ENCODE data around the gene ADAMTS6. TPM values are rescaled to one million over a fixed set of nuclear protein-coding genes. Genes with fewer than 3 reads are reported as not detected.
"Not testable (repeated sequence)": the region's sequence is repeated elsewhere in the genome, so short reads cannot be mapped to it uniquely, and the experiment has no call there.

The ADAMTS6 gene
- total RNA-seq, 2 experiments from 2014 or later, result 1.8 to 3.4 TPM

DNA sequence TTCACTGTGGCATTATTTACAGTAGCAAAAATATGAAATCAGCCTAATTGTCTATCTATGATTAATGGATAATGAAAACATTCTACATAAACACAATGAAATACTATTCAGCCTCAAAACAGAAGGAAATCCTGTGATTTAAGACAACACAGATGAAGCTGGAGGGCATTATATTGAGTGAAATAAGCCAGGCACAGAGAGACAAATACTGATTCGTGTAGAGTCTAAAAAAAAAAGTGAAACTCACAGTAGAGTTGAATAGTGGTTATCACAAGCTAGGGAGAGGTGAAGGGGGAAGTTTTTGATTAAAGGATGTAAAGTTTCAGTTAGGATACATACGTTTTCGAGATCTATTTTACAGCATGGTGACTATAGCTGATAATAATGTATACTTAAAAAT, 122.2 kb downstream of the ADAMTS6 start:
- Mint-ChIP-seq H3K4me1 (ENCODE audit: low read depth) (no peaks in the 10 kb centered on the region), H3K4me3 (no peak overlapping the region), H3K27ac (no peak overlapping the region), H3K27me3 (ENCODE audit: low read depth) (no peaks in the 10 kb centered on the region), H3K9me3 (ENCODE audit: insufficient read depth) (no peaks in the 10 kb centered on the region), H3K36me3 (ENCODE audit: low read depth) (no peaks in the 10 kb centered on the region)
- POLR2A ChIA-PET, result no interaction called here
- ATAC-seq, result no peak
- CTCF ChIA-PET, result no interaction called here
- no peak for DNase-seq

DNA sequence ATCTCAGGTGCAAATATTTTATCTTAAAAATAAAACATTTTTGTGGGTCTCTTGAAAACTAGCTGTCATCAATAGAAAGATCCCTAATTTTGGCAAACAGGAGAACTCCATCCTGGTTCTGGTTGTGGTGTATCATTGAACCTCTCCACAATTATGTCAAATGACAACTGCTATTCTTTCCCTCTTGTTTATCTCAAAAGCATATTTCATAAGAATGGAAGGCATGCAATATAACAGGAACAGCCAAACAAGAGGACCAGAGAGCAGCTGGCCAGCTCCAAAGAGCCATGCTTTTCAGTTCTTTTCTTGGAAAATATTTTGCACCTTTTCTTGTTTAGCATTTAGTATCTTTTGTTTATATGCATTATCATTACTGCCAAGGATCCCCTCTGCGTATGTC, 125.4 kb downstream of the ADAMTS6 start:
- no peak overlapping the region for H3K4me3 Mint-ChIP-seq
- H3K27me3 Mint-ChIP-seq (ENCODE audit: low read depth), result no peaks in the 10 kb centered on the region
- no peaks in the 10 kb centered on the region for H3K9me3 Mint-ChIP-seq (ENCODE audit: insufficient read depth)
- H3K27ac Mint-ChIP-seq, result no peak overlapping the region
- ChIA-PET CTCF (no interaction called here), POLR2A (interaction anchor here (0.7 kb wide), 1 partner anchor 243 kb away, joined by 3 read pairs; no protein-coding TSS in a partner anchor)
- H3K36me3 Mint-ChIP-seq (ENCODE audit: low read depth), result no peaks in the 10 kb centered on the region
- H3K4me1 Mint-ChIP-seq (ENCODE audit: low read depth), result no peaks in the 10 kb centered on the region
- ATAC-seq (no peak), DNase-seq (no peak)

DNA sequence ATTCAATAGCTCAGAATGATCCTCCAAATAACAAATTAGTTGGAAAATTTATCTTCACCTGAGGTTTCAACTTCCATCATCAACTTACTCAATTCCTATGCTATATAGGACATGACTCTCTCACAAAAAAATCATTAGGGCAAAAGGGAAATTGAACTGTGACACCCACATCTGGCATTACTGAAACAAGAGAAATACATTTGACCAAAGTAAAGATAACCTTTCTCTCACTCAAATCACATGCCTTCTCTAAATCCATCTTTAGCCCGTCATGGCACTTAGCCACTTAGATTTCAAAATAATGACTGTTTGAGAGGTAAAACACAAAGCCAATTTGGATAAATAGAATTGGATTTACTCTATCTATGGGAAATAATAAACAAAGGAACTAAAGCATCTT, 126.4 kb downstream of the ADAMTS6 start:
- ATAC-seq (no peak), DNase-seq (no peak)
- Mint-ChIP-seq H3K9me3 (ENCODE audit: insufficient read depth) (no peaks in the 10 kb centered on the region), H3K36me3 (ENCODE audit: low read depth) (no peaks in the 10 kb centered on the region), H3K27me3 (ENCODE audit: low read depth) (no peaks in the 10 kb centered on the region), H3K4me3 (no peak overlapping the region), H3K27ac (no peak overlapping the region), H3K4me1 (ENCODE audit: low read depth) (no peaks in the 10 kb centered on the region)
- CTCF ChIA-PET, result no interaction called here
- POLR2A ChIA-PET, result no interaction called here

DNA sequence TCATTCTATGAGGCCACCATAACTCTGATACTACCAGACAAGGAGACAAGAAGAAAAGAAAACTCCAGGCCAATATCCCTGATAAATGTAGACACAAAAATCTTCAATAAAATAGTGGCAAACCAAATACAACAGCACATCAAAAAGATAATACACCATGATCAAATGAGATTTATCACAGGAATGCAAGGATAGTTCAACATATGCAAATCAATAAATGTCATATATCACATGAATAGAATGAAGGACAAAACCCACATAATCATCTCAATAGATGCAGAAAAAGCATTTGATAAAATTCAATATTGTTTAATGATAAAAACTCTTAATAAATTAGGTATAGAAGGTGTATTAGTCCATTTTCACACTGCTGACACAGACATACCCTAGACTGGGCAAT, 139.9 kb downstream of the ADAMTS6 start:
- H3K27me3 Mint-ChIP-seq (ENCODE audit: low read depth), result no peaks in the 10 kb centered on the region

DNA sequence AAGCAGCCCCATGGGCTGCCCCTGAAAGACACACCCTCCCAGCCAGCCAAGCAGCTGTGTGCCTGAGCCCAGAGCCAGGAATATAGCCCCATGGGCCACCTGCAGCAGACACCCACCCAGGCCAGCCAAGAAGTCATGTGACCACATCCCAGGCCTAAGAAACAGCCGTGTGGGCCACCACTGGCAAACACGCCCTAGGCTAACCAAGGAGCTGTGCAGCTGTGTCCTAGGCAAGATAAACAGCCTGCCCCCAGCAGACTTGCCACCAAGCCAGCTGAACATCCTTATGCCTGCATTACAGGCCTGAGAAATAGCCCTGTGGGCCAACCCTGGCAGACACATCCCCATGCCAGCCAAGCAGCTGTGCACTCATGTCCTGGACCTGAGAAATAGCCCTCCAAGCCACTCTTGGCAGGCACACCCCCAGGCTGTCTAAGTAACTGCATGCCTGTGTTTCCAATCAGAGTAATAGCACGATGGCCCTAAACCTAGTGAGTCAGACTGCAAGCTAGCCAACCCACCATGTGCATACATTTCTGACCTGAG, 143.0 kb downstream of the ADAMTS6 start:
- H3K27ac Mint-ChIP-seq, result no peak overlapping the region
- DNase-seq (no peak), ATAC-seq (no peak)
- no peaks in the 10 kb centered on the region for H3K4me1 Mint-ChIP-seq (ENCODE audit: low read depth)
- H3K9me3 Mint-ChIP-seq (ENCODE audit: insufficient read depth), result peaks cover 24% of the 10 kb centered on the region
- ChIA-PET CTCF (no interaction called here), POLR2A (no interaction called here)
- H3K27me3 Mint-ChIP-seq (ENCODE audit: low read depth), result no peaks in the 10 kb centered on the region
- no peaks in the 10 kb centered on the region for H3K36me3 Mint-ChIP-seq (ENCODE audit: low read depth)
- H3K4me3 Mint-ChIP-seq, result no peak overlapping the region

More for the DNA sequence above, 139.9 kb downstream of the ADAMTS6 start:
- DNase-seq (no peak), ATAC-seq (no peak)
- no peaks in the 10 kb centered on the region for H3K4me1 Mint-ChIP-seq (ENCODE audit: low read depth)
- no peaks in the 10 kb centered on the region for H3K36me3 Mint-ChIP-seq (ENCODE audit: low read depth)
- no peak overlapping the region for H3K27ac Mint-ChIP-seq
- POLR2A ChIA-PET, result no interaction called here
- no peak overlapping the region for H3K4me3 Mint-ChIP-seq
- H3K9me3 Mint-ChIP-seq (ENCODE audit: insufficient read depth), result peaks cover 24% of the 10 kb centered on the region
- CTCF ChIA-PET, result no interaction called here

DNA sequence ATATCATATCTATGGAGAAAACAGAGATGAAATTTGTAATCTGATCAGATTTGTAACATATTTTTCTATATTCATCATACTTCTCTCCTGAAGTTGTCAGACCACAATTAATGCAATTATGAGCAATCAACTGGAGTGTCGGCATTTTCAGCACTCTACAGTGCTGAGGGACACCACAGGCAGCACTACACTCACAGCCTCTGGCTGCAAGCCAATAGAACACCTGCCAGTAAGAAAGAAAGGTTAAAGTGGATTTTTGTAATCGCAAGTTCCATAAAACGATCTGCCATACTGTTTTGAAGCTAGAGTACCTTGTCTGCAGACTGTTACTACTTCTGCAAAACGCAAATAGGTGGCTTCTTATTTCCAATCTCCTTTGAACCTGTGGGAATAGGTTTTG, 147.6 kb downstream of the ADAMTS6 start:
- no peak overlapping the region for H3K27ac Mint-ChIP-seq
- ATAC-seq, result no peak
- ChIA-PET POLR2A (no interaction called here), CTCF (no interaction called here)
- peaks cover 4% of the 10 kb centered on the region for H3K9me3 Mint-ChIP-seq (ENCODE audit: insufficient read depth)
- H3K27me3 Mint-ChIP-seq (ENCODE audit: low read depth), result no peaks in the 10 kb centered on the region
- no peak overlapping the region for H3K4me3 Mint-ChIP-seq
- no peak for DNase-seq
- H3K4me1 Mint-ChIP-seq (ENCODE audit: low read depth), result no peaks in the 10 kb centered on the region
- no peaks in the 10 kb centered on the region for H3K36me3 Mint-ChIP-seq (ENCODE audit: low read depth)

DNA sequence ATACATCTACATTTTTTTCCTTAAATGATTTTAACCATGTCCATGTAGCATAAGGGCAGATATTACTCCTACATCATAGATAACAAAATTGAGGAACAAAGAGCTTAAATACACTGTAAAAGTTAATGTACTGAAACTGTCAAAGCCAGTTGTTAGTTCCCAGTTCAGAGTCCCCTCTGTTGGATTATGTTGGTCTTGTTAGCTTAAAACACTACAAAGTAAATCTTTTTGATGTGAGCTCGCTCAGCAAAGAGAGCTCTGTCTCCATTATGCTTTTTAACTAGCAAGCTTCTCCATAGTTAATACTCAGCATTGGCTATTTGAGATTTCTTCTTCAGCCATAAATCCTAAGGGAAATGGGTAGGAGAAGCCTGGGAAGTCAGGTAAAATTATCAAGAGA, 149.1 kb downstream of the ADAMTS6 start:
- no peaks in the 10 kb centered on the region for H3K27me3 Mint-ChIP-seq (ENCODE audit: low read depth)
- CTCF ChIA-PET, result no interaction called here
- no peaks in the 10 kb centered on the region for H3K36me3 Mint-ChIP-seq (ENCODE audit: low read depth)
- ATAC-seq (no peak), DNase-seq (no peak)
- no peak overlapping the region for H3K4me3 Mint-ChIP-seq
- POLR2A ChIA-PET, result no interaction called here
- no peaks in the 10 kb centered on the region for H3K4me1 Mint-ChIP-seq (ENCODE audit: low read depth)
- H3K27ac Mint-ChIP-seq, result no peak overlapping the region
- H3K9me3 Mint-ChIP-seq (ENCODE audit: insufficient read depth), result no peaks in the 10 kb centered on the region

DNA sequence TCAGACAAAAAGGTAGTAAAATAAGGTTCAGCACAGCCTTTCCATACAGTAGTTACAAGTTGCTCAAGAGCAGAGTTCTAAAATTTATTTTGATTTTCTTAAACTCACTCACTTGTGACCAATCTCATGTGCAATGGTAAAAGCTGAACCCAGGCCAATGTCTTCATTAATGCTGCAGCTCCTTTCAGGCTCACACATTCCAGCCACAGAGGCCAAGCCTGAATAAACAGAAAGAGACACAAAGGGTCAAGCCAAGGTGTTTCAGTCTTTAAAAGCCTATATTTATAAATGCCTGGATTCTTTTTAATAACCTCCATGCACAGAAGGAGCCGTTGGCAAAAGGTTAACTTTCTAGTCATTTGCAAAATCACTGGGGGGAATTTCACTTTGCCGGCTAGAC, 152.5 kb downstream of the ADAMTS6 start:
- Mint-ChIP-seq H3K27me3 (ENCODE audit: low read depth) (no peaks in the 10 kb centered on the region), H3K36me3 (ENCODE audit: low read depth) (no peaks in the 10 kb centered on the region), H3K27ac (no peak overlapping the region), H3K4me1 (ENCODE audit: low read depth) (no peaks in the 10 kb centered on the region), H3K4me3 (no peak overlapping the region), H3K9me3 (ENCODE audit: insufficient read depth) (no peaks in the 10 kb centered on the region)
- CTCF ChIA-PET, result no interaction called here
- POLR2A ChIA-PET, result no interaction called here
- ATAC-seq, result no peak
- no peak for DNase-seq

DNA sequence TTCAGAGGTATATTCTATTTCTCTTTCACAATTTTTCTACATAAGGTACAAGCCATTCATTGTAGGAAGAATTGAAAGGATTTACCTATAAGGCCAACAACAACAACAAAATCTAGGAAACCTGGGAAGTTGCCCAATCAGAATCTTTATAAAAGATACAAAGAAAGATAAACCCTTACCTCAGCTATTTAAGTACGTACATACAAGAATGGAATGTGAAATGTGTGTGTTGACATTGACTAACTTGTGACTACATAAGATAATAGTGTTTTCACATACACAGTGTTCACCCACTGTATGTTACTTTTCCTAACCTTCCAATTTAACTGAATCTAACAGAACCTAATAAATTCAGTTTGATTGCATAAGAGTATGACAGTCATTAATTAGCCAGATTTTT, 154.1 kb downstream of the ADAMTS6 start:
- ChIA-PET POLR2A (no interaction called here), CTCF (no interaction called here)
- ATAC-seq (no peak), DNase-seq (no peak)
- H3K27ac Mint-ChIP-seq, result no peak overlapping the region
- H3K36me3 Mint-ChIP-seq (ENCODE audit: low read depth), result no peaks in the 10 kb centered on the region
- no peaks in the 10 kb centered on the region for H3K9me3 Mint-ChIP-seq (ENCODE audit: insufficient read depth)
- H3K4me3 Mint-ChIP-seq, result no peak overlapping the region
- H3K27me3 Mint-ChIP-seq (ENCODE audit: low read depth), result no peaks in the 10 kb centered on the region
- no peaks in the 10 kb centered on the region for H3K4me1 Mint-ChIP-seq (ENCODE audit: low read depth)

DNA sequence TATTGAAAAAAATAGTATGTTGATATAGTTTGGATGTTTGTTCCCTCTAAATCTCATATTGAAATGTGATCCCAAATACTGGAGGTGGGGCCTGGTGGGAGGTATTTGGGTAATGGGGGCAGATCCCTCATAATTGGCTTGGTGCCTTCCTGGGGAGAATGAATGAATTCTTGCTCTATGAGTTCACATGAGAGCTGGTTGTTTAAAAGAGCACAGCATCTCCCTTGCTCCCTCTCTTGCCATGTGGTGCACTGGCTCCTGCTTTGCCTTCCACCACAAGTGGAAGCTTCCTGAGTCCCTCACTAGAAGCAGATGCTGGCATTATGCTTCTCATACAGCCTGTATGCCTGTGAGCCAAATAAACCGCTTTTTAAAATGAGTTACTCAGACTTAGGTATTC, 154.8 kb downstream of the ADAMTS6 start:
- Mint-ChIP-seq H3K9me3 (ENCODE audit: insufficient read depth) (no peaks in the 10 kb centered on the region), H3K36me3 (ENCODE audit: low read depth) (no peaks in the 10 kb centered on the region), H3K4me1 (ENCODE audit: low read depth) (no peaks in the 10 kb centered on the region), H3K27me3 (ENCODE audit: low read depth) (no peaks in the 10 kb centered on the region), H3K27ac (no peak overlapping the region), H3K4me3 (no peak overlapping the region)
- ChIA-PET POLR2A (no interaction called here), CTCF (no interaction called here)
- ATAC-seq (no peak), DNase-seq (no peak)

DNA sequence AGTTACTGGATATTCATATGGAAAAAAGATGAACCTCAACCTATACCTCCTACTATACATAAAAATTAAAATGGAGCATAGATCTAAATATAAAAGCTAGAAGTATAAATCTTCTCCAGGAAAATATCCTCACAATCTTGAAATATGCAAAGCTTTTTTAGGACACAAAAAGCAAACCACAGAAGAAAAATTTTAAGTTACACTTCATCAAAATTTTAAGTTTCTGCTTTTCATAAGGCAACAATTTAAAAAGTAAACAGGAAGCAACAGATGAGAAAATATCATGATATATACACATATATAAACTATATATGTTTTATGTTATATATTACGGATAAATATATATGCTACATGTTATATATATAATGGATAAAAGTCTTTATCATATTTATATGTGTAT, 157.5 kb downstream of the ADAMTS6 start:
- DNase-seq (no peak), ATAC-seq (no peak)
- no peaks in the 10 kb centered on the region for H3K36me3 Mint-ChIP-seq (ENCODE audit: low read depth)
- H3K9me3 Mint-ChIP-seq (ENCODE audit: insufficient read depth), result no peaks in the 10 kb centered on the region
- ChIA-PET CTCF (no interaction called here), POLR2A (no interaction called here)
- no peaks in the 10 kb centered on the region for H3K27me3 Mint-ChIP-seq (ENCODE audit: low read depth)
- H3K4me3 Mint-ChIP-seq, result no peak overlapping the region
- H3K27ac Mint-ChIP-seq, result no peak overlapping the region
- no peaks in the 10 kb centered on the region for H3K4me1 Mint-ChIP-seq (ENCODE audit: low read depth)

DNA sequence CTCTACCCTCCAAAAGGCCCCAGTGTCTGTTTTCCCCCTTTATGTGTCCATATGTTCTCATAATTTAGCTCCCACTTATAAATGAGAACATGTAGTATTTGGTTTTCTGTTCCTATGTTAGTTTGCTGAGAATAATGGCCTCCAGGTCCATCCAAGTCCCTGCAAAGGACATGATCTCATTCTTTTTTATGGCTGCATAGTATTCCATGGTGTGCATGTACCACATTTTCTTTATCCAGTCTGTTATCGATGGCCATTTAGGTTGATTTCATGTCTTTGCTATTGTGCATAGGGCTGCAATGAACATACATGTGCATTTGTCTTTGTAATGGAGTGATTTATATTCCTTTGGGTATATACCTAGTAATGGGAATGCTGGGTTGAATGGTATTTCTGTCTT, 161.0 kb downstream of the ADAMTS6 start:
- H3K36me3 Mint-ChIP-seq (ENCODE audit: low read depth); ATAC-seq; DNase-seq; H3K4me3 Mint-ChIP-seq; H3K4me1 Mint-ChIP-seq (ENCODE audit: low read depth); POLR2A ChIA-PET; H3K27me3 Mint-ChIP-seq (ENCODE audit: low read depth); H3K27ac Mint-ChIP-seq; H3K9me3 Mint-ChIP-seq (ENCODE audit: insufficient read depth); CTCF ChIA-PET: not testable (repeated sequence)

DNA sequence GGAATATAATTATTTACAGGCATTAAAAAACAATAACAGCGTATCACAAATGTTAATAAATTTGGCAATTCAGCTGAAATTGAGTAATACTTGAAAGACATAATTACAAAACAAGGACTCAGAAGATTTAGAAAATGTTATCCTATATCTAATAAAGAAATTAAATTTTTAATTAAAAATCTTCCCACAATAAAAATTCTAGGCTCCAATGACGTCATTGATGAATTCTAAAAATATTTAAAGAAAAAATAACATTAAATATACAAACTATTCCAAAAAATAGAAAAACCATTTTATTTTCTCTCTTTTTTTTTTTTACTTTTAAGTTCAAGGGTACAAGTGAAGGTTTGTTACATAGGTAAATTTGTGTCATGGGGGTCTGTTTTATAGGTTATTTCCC, 161.5 kb downstream of the ADAMTS6 start:
- H3K4me3 Mint-ChIP-seq, result no peak overlapping the region
- no peak for ATAC-seq
- no peaks in the 10 kb centered on the region for H3K36me3 Mint-ChIP-seq (ENCODE audit: low read depth)
- no peaks in the 10 kb centered on the region for H3K27me3 Mint-ChIP-seq (ENCODE audit: low read depth)
- ChIA-PET CTCF (no interaction called here), POLR2A (no interaction called here)
- no peaks in the 10 kb centered on the region for H3K4me1 Mint-ChIP-seq (ENCODE audit: low read depth)
- DNase-seq, result no peak
- no peak overlapping the region for H3K27ac Mint-ChIP-seq
- no peaks in the 10 kb centered on the region for H3K9me3 Mint-ChIP-seq (ENCODE audit: insufficient read depth)
